C1 segment of cervical spinal cord (tissue), 14 donors: ENCODE measurements around the gene NFE2L3.
"Not testable (repeated sequence)": the region's sequence is repeated elsewhere in the genome, so short reads cannot be mapped to it uniquely, and the experiment has no call there.

Source experiments
- DNase-seq, 14 donors: peaks; one replicate each; lab custom pipeline; 2025; lab: John Stamatoyannopoulos, UW

Gene NFE2L3

GRCh38 chr7:26168458-26169023 lies 16.5 kb downstream of the NFE2L3 start:
- DNase-seq = no peak

- DNase-seq = no peak
Measured at GRCh38 chr7:26169271-26169670, 17.3 kb downstream of the NFE2L3 start.

GRCh38 chr7:26170663-26171062 lies 18.7 kb downstream of the NFE2L3 start:
- DNase-seq = no peak

GRCh38 chr7:26171601-26172000 lies 19.6 kb downstream of the NFE2L3 start:
- DNase-seq = no peak

- DNase-seq = no peak
Measured at GRCh38 chr7:26172048-26172447, 20.1 kb downstream of the NFE2L3 start.

GRCh38 chr7:26175903-26176302 lies 23.9 kb downstream of the NFE2L3 start:
- DNase-seq = not testable (repeated sequence)

GRCh38 chr7:26176696-26177095 lies 24.7 kb downstream of the NFE2L3 start:
- not testable (repeated sequence) for DNase-seq

- not testable (repeated sequence) for DNase-seq
Measured at GRCh38 chr7:26177269-26177668, 25.3 kb downstream of the NFE2L3 start.

- no peak for DNase-seq
Measured at GRCh38 chr7:26178272-26178960, 26.4 kb downstream of the NFE2L3 start.

GRCh38 chr7:26179422-26179821 lies 27.4 kb downstream of the NFE2L3 start:
- no peak for DNase-seq

GRCh38 chr7:26179826-26180497 lies 28.0 kb downstream of the NFE2L3 start:
- DNase-seq = no peak

- no peak for DNase-seq
Measured at GRCh38 chr7:26180792-26181198, 28.8 kb downstream of the NFE2L3 start.

GRCh38 chr7:26181474-26182227 lies 29.7 kb downstream of the NFE2L3 start:
- no peak for DNase-seq

- DNase-seq = peak in 1 of 14 donors; percentile 27
Measured at GRCh38 chr7:26182283-26182682, 30.3 kb downstream of the NFE2L3 start.

- no peak for DNase-seq
Measured at GRCh38 chr7:26182706-26183105, 30.7 kb downstream of the NFE2L3 start.

- no peak for DNase-seq
Measured at GRCh38 chr7:26183545-26184280, 31.7 kb downstream of the NFE2L3 start.

- DNase-seq = not testable (repeated sequence)
Measured at GRCh38 chr7:26184281-26185101, 32.5 kb downstream of the NFE2L3 start.

GRCh38 chr7:26185131-26185843 lies 33.3 kb downstream of the NFE2L3 start:
- no peak for DNase-seq

- DNase-seq = no peak
Measured at GRCh38 chr7:26185844-26186180, 33.8 kb downstream of the NFE2L3 start.
